Keratinocyte (primary cell): Measurements from ENCODE around the gene CNKSR3. TPM values are rescaled to one million over a fixed set of nuclear protein-coding genes. Genes with fewer than 3 reads are reported as not detected.
A peak's percentile ranks its signal among the peaks of the same experiment; 100 is the strongest.

Experiments
- DNase-seq: peaks from one replicate; pipeline ENCODE4 v3.0.0-alpha.2; 2011; ENCODE audit warnings: low read depth, missing footprints, low spot score
- FAIRE-seq: peaks from 2 replicates; lab custom pipeline; 2011; peaks lifted over from hg19 to GRCh38; lab: Jason Lieb, UNC
- H2AFZ ChIP-seq: 2 replicates; pipeline ENCODE4 v1.6.0; 2012; ENCODE audit warnings: low read length, control low read depth, inconsistent platforms; ENCODE audit not compliant: control insufficient read depth
- H3K27ac ChIP-seq: 2 replicates; pipeline ENCODE4 v1.5.1; 2011; ENCODE audit warnings: low read length; ENCODE audit not compliant: control insufficient read depth, insufficient read depth
- H3K27me3 ChIP-seq: 3 replicates; pipeline ENCODE4 v1.6.0; 2011; ENCODE audit warnings: low read length; ENCODE audit not compliant: control insufficient read depth, insufficient read depth; ENCODE audit errors: extremely low read depth
- H3K36me3 ChIP-seq, 2 experiments: 2 replicates in 1 of 2; 3 replicates in 1 of 2; pipeline ENCODE4 v1.5.1; 2011; ENCODE audit warnings: low read length in 2 of 2, mild to moderate bottlenecking in 1 of 2; ENCODE audit not compliant: control insufficient read depth in 2 of 2, insufficient read depth in 2 of 2; ENCODE audit errors: extremely low read depth in 1 of 2
- H3K4me1 ChIP-seq: 3 replicates; pipeline ENCODE4 v1.5.1; 2011; ENCODE audit warnings: low read length; ENCODE audit not compliant: control insufficient read depth, insufficient read depth; ENCODE audit errors: extremely low read depth
- H3K4me2 ChIP-seq: 3 replicates; pipeline ENCODE4 v1.6.0; 2011; ENCODE audit warnings: low read depth, low read length; ENCODE audit not compliant: control insufficient read depth, insufficient read depth; ENCODE audit errors: extremely low read depth
- H3K4me3 ChIP-seq, 3 experiments: fragments of 200-600 bp in 1 of 3; sonication (generic) in 1 of 3; 2 replicates in 2 of 3; 3 replicates in 1 of 3; pipeline ENCODE4 v1.5.1; 2011 to 2016; ENCODE audit warnings: low read length in 3 of 3, mild to moderate bottlenecking in 3 of 3, control low read depth in 2 of 3, inconsistent platforms in 1 of 3, low read depth in 1 of 3, mixed read lengths in 1 of 3, mixed run types in 1 of 3, moderate library complexity in 1 of 3; ENCODE audit not compliant: control insufficient read depth in 2 of 3, insufficient read depth in 2 of 3; ENCODE audit errors: extremely low read depth in 1 of 3
- H3K79me2 ChIP-seq: 2 replicates; pipeline ENCODE4 v1.6.0; 2012; ENCODE audit warnings: low read length; ENCODE audit not compliant: control insufficient read depth, insufficient read depth
- H3K9ac ChIP-seq: 3 replicates; pipeline ENCODE4 v1.6.0; 2011; ENCODE audit warnings: low read length; ENCODE audit not compliant: control insufficient read depth, insufficient read depth; ENCODE audit errors: extremely low read depth
- H3K9me1 ChIP-seq: 3 replicates; pipeline ENCODE4 v1.6.0; 2011; ENCODE audit warnings: low read length; ENCODE audit not compliant: control insufficient read depth, insufficient read depth; ENCODE audit errors: extremely low read depth
- H3K9me3 ChIP-seq: 2 replicates; pipeline ENCODE4 v1.5.1; 2012; ENCODE audit warnings: low read depth, low read length; ENCODE audit not compliant: control insufficient read depth
- H4K20me1 ChIP-seq: 3 replicates; pipeline ENCODE4 v1.6.0; 2011; ENCODE audit warnings: low read length; ENCODE audit not compliant: control insufficient read depth, insufficient read depth; ENCODE audit errors: extremely low read depth
- CTCF ChIP-seq, 3 experiments: IDR thresholded peaks in 1 of 3; conservative IDR thresholded peaks in 1 of 3; optimal IDR thresholded peaks in 1 of 3; 2 replicates in 2 of 3; 3 replicates in 1 of 3; pipeline versions ENCODE3 to v1.5.1; 2011; ENCODE audit warnings: low read length in 3 of 3, mild to moderate bottlenecking in 3 of 3, moderate library complexity in 2 of 3, control low read depth in 1 of 3, inconsistent platforms in 1 of 3; ENCODE audit not compliant: insufficient read depth in 2 of 3; ENCODE audit errors: extremely low read depth in 1 of 3
- EZH2 ChIP-seq: IDR thresholded peaks from one replicate; pipeline ENCODE4 v1.6.1; 2012; ENCODE audit warnings: inconsistent platforms, mild to moderate bottlenecking, low read length, moderate library complexity
- dilution Hi-C: fragments of 300-500 bp; cut with MboI; formaldehyde crosslinking; loops from one replicate; pipeline ENCODE4 v1.7.0; 2020; ENCODE audit warnings: low sequenced_read_pairs; ENCODE audit not compliant: extremely low pct_ligation_motif_present
- polyA plus RNA-seq, 5 experiments: library from polyadenylated mRNA; depleted of rRNA in 3 of 5; stranded (reverse) in 3 of 5; stranded (forward) in 1 of 5; unstranded in 1 of 5; fragments of >200 nt; gene quantifications; 1 replicate in 1 of 5; 2 replicates in 3 of 5; 3 replicates in 1 of 5; pipeline versions ENCODE4 v1.2.1 to v1.2.3, GENCODE V29; 2011 to 2012; ENCODE audit warnings: missing spikeins in 2 of 5, low read depth in 1 of 5, low replicate concordance in 1 of 5

Gene CNKSR3
- polyA plus RNA-seq, 1 donor (not counting 4 experiments of a cell fraction or from before 2014, with no cell fraction given) = 2.0 TPM

- H3K9ac ChIP-seq = no peak overlapping the region
- H3K4me3 ChIP-seq = no peak overlapping the region
- DNase-seq (no peak), FAIRE-seq (no peak)
- TF ChIP-seq EZH2 (no peak), CTCF (optimal IDR thresholded peaks at IDR 0.05 in 1 of 3, IDR thresholded peaks at IDR 0.05 in 1 of 3, conservative IDR thresholded peaks at IDR 0.05 in 1 of 3; ENCODE audit: extremely low read depth in 1 of 3, insufficient read depth in 2 of 3, low read length in 3 of 3) (no peak)
- H3K36me3 ChIP-seq = no peaks in the 10 kb centered on the region
- dilution Hi-C loops = no loop called here
- H4K20me1 ChIP-seq = no peaks in the 10 kb centered on the region
- H3K79me2 ChIP-seq = no peaks in the 10 kb centered on the region
- H3K4me2 ChIP-seq = peak overlapping the region; percentile 65
- no peak overlapping the region for H3K27ac ChIP-seq
- peaks cover 11% of the 10 kb centered on the region for H3K4me1 ChIP-seq
- no peaks in the 10 kb centered on the region for H3K9me3 ChIP-seq
- H3K27me3 ChIP-seq = no peaks in the 10 kb centered on the region
- no peaks in the 10 kb centered on the region for H3K9me1 ChIP-seq
- no peak overlapping the region for H2AFZ ChIP-seq
Measured at GRCh38 chr6:154554491-154554890, 44.0 kb upstream of the CNKSR3 start.

DNA sequence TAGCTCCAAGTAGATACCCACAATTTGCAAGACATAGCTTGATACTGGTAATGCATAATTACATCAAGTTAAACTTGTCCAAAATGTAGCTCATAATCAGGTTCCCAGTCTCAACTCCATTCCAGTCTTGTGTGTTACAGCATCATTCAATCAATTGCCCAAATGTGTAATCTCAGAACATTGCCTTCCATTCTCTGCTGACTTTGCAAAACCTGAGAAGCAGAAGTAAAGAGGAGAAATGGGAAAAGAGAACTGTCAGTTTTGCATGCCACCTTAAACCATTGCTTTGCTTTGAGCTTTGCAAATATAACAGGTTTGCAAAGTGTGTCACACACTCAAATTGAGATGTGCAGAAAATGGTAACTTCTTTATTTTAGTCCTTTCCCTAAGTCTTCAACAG, 40.3 kb upstream of the CNKSR3 start:
- Histone ChIP-seq H3K9me3 (no peaks in the 10 kb centered on the region), H3K4me2 (no peak overlapping the region), H2AFZ (no peak overlapping the region), H3K9ac (no peak overlapping the region), H3K36me3 (no peaks in the 10 kb centered on the region), H3K27ac (no peak overlapping the region), H3K27me3 (no peaks in the 10 kb centered on the region), H3K79me2 (no peaks in the 10 kb centered on the region), H4K20me1 (no peaks in the 10 kb centered on the region), H3K4me1 (peaks cover 11% of the 10 kb centered on the region), H3K9me1 (no peaks in the 10 kb centered on the region), H3K4me3 (no peak overlapping the region)
- dilution Hi-C loops = no loop called here
- TF ChIP-seq EZH2 = no peak
- no peak for TF ChIP-seq CTCF (optimal IDR thresholded peaks at IDR 0.05 in 1 of 3, IDR thresholded peaks at IDR 0.05 in 1 of 3, conservative IDR thresholded peaks at IDR 0.05 in 1 of 3; ENCODE audit: extremely low read depth in 1 of 3, insufficient read depth in 2 of 3, low read length in 3 of 3)
- DNase-seq = no peak
- no peak for FAIRE-seq
